Endothelial cell of umbilical vein (primary cell): ENCODE data around the gene SLC22A23. TPM values are rescaled to one million over a fixed set of nuclear protein-coding genes. Genes with fewer than 3 reads are reported as not detected.

Experiments used
- BruUV-seq: library from RNA; stranded (reverse); fragments of 400-500 nt; replicated peaks from 2 replicates; lab custom pipeline; 2021; lab: Mats Ljungman, UMichigan
- CTCF ChIA-PET: fragments of 300-600, 350-600 bp; sonication (Branson Sonifier 250); formaldehyde crosslinking; loops from one replicate; lab custom pipeline; 2021; ENCODE audit warnings: antibody characterized with exemption, inconsistent platforms; lab: Charles Lee
- POLR2A ChIA-PET: fragments of 300-600, 350-600 bp; sonication (Branson Sonifier 250); formaldehyde crosslinking; loops from one replicate; lab custom pipeline; 2021; ENCODE audit warnings: antibody characterized with exemption, inconsistent platforms; lab: Charles Lee
- DNase-seq: peaks from one replicate; pipeline ENCODE4 v3.0.0-alpha.2; 2011; ENCODE audit warnings: low read depth, low spot score
- FAIRE-seq: peaks from 2 replicates; lab custom pipeline; 2011; peaks lifted over from hg19 to GRCh38; lab: Jason Lieb, UNC
- H2AFZ ChIP-seq: 2 replicates; pipeline ENCODE4 v1.6.0; 2012; ENCODE audit warnings: low read depth, low read length, control low read depth, inconsistent platforms
- H3K27ac ChIP-seq: 2 replicates; pipeline ENCODE4 v1.5.1; 2011; ENCODE audit warnings: low read depth, mild to moderate bottlenecking, control low read depth, low read length, moderate library complexity; ENCODE audit not compliant: insufficient read depth
- H3K27me3 ChIP-seq, 2 experiments: 2 replicates each; pipeline versions ENCODE4 v1.6.0 to v1.6.1; 2011; ENCODE audit warnings: low read length in 2 of 2, mixed read lengths in 1 of 2; ENCODE audit not compliant: control insufficient read depth in 2 of 2, insufficient read depth in 2 of 2
- H3K36me3 ChIP-seq, 2 experiments: 2 replicates in 1 of 2; 3 replicates in 1 of 2; pipeline ENCODE4 v1.5.1; 2011; ENCODE audit warnings: low read length in 2 of 2, mild to moderate bottlenecking in 1 of 2, moderate library complexity in 1 of 2; ENCODE audit not compliant: control insufficient read depth in 2 of 2, insufficient read depth in 2 of 2; ENCODE audit errors: extremely low read depth in 1 of 2
- H3K4me1 ChIP-seq: 3 replicates; pipeline ENCODE4 v1.5.1; 2011; ENCODE audit warnings: mild to moderate bottlenecking, low read length; ENCODE audit not compliant: control insufficient read depth, insufficient read depth; ENCODE audit errors: extremely low read depth
- H3K4me2 ChIP-seq: 2 replicates; pipeline ENCODE4 v1.6.1; 2011; ENCODE audit warnings: low read length, control low read depth, mixed read lengths; ENCODE audit not compliant: insufficient read depth
- H3K4me3 ChIP-seq, 3 experiments: fragments of 200-600 bp in 1 of 3; sonication (generic), shearing (Covaris generic) in 1 of 3; replicated peaks in 1 of 3; 2 replicates each; pipeline ENCODE4 v1.5.1; 2011 to 2016; ENCODE audit warnings: control low read depth in 3 of 3, low read length in 3 of 3, mild to moderate bottlenecking in 2 of 3, inconsistent platforms in 1 of 3, low read depth in 1 of 3, moderate library complexity in 1 of 3; ENCODE audit not compliant: insufficient read depth in 1 of 3
- H3K79me2 ChIP-seq: 2 replicates; pipeline ENCODE4 v1.6.0; 2012; ENCODE audit warnings: low read length, inconsistent platforms; ENCODE audit not compliant: control insufficient read depth, insufficient read depth
- H3K9ac ChIP-seq: replicated peaks from 2 replicates; pipeline ENCODE3; 2011; ENCODE audit warnings: low read length, control low read depth; ENCODE audit not compliant: insufficient read depth; ENCODE audit errors: extremely low read depth
- H3K9me1 ChIP-seq: replicated peaks from 3 replicates; pipeline ENCODE4 v1.6.0; 2011; ENCODE audit warnings: mild to moderate bottlenecking, low read length; ENCODE audit not compliant: control insufficient read depth, insufficient read depth; ENCODE audit errors: extremely low read depth
- H3K9me3 ChIP-seq: replicated peaks from 2 replicates; pipeline ENCODE4 v1.5.1; 2012; ENCODE audit warnings: low read length, inconsistent platforms; ENCODE audit not compliant: control insufficient read depth, insufficient read depth
- H4K20me1 ChIP-seq: replicated peaks from 2 replicates; pipeline ENCODE3; 2011; ENCODE audit warnings: mild to moderate bottlenecking, low read length; ENCODE audit not compliant: control insufficient read depth, insufficient read depth; ENCODE audit errors: extremely low read depth
- EZH2 ChIP-seq: IDR thresholded peaks from 2 replicates; pipeline ENCODE4 v1.6.1; 2012; ENCODE audit warnings: borderline replicate concordance, low read depth, mild to moderate bottlenecking, moderate library complexity, low read length, inconsistent platforms; ENCODE audit not compliant: severe bottlenecking
- MYC ChIP-seq: IDR thresholded peaks from one replicate; pipeline ENCODE4 v1.6.1; 2011; ENCODE audit warnings: mild to moderate bottlenecking, low read depth, low read length
- POLR2A ChIP-seq: IDR thresholded peaks from 2 replicates; pipeline ENCODE4 v1.6.1; 2012; ENCODE audit warnings: low read depth, mild to moderate bottlenecking, control low read depth, low read length
- POLR2AphosphoS5 ChIP-seq: IDR thresholded peaks from 2 replicates; pipeline ENCODE4 v1.6.1; 2012; ENCODE audit warnings: low read depth, mild to moderate bottlenecking, control low read depth, low read length, moderate library complexity; ENCODE audit not compliant: insufficient read depth
- dilution Hi-C: fragments of 300-500 bp; cut with MboI; formaldehyde crosslinking; loops from one replicate; pipeline ENCODE4 v1.15.0; 2019; ENCODE audit warnings: low sequenced_read_pairs; ENCODE audit not compliant: extremely low pct_ligation_motif_present
- intact Hi-C: fragments of 100-400 bp; cut with micrococcal nuclease; formaldehyde crosslinking; loops from one replicate; pipeline ENCODE4 v1.10.0; 2022
- polyA plus RNA-seq, 4 experiments: library from polyadenylated mRNA; depleted of rRNA in 3 of 4; stranded (reverse) in 3 of 4; unstranded in 1 of 4; fragments of >200 nt; gene quantifications; 2 replicates each; pipeline versions ENCODE4 v1.2.1 to v1.2.3, GENCODE V29; 2011 to 2012; ENCODE audit warnings: missing spikeins in 1 of 4
- total RNA-seq: library from RNA; stranded (reverse); gene quantifications from 2 replicates; pipeline ENCODE4 v1.2.3, GENCODE V29; 2021
- TF ChIP-seq, protein P1 (sequence below), 2 donors: IDR thresholded peaks; 1 replicate in 1 of 2; 2 replicates in 1 of 2; pipeline ENCODE4 v1.5.1; 2011; ENCODE audit warnings: low read length in 2 of 2, mild to moderate bottlenecking in 2 of 2, moderate library complexity in 2 of 2, control low read depth in 1 of 2, inconsistent platforms in 1 of 2, low read depth in 1 of 2; ENCODE audit not compliant: insufficient read depth in 1 of 2; ENCODE audit errors: extremely low read depth in 1 of 2
- TF ChIP-seq, protein P2 (sequence below): IDR thresholded peaks from 2 replicates; pipeline ENCODE4 v1.6.1; 2011; ENCODE audit not compliant: insufficient read depth, insufficient read length

SLC22A23 gene
- total and polyA plus RNA-seq, 2 donors (not counting 3 experiments of a cell fraction or from before 2014, with no cell fraction given): 4.2 to 14.3 TPM

- FAIRE-seq: no peak
- H3K9me1 ChIP-seq: no peaks in the 10 kb centered on the region
Observed at GRCh38 chr6:3294921-3295871, 161.7 kb downstream of the SLC22A23 start.

More at GRCh38 chr6:3294921-3295871, 161.7 kb downstream of the SLC22A23 start:
- Histone ChIP-seq H3K36me3 (peaks cover 0 to 2% of the 10 kb centered on the region in 2 experiments), H3K4me3 (no peak overlapping the region), H4K20me1 (no peaks in the 10 kb centered on the region), H3K27me3 (no peaks in the 10 kb centered on the region), H3K9ac (no peak overlapping the region), H3K27ac (no peak overlapping the region), H3K79me2 (no peaks in the 10 kb centered on the region), H2AFZ (no peak overlapping the region), H3K4me2 (no peak overlapping the region), H3K9me3 (no peaks in the 10 kb centered on the region), H3K4me1 (peaks cover 6% of the 10 kb centered on the region)
- intact Hi-C loops (no loop called here), dilution Hi-C loops (loop anchor here (25.0 kb wide), 1 partner anchor 692 kb away; no protein-coding TSS in a partner anchor)
- TF ChIP-seq MYC (no peak), EZH2 (no peak), POLR2A (no peak), POLR2AphosphoS5 (no peak)
- TF ChIP-seq, protein P1, sequence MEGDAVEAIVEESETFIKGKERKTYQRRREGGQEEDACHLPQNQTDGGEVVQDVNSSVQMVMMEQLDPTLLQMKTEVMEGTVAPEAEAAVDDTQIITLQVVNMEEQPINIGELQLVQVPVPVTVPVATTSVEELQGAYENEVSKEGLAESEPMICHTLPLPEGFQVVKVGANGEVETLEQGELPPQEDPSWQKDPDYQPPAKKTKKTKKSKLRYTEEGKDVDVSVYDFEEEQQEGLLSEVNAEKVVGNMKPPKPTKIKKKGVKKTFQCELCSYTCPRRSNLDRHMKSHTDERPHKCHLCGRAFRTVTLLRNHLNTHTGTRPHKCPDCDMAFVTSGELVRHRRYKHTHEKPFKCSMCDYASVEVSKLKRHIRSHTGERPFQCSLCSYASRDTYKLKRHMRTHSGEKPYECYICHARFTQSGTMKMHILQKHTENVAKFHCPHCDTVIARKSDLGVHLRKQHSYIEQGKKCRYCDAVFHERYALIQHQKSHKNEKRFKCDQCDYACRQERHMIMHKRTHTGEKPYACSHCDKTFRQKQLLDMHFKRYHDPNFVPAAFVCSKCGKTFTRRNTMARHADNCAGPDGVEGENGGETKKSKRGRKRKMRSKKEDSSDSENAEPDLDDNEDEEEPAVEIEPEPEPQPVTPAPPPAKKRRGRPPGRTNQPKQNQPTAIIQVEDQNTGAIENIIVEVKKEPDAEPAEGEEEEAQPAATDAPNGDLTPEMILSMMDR (IDR thresholded peaks at IDR 0.05; ENCODE audit: extremely low read depth in 1 of 2, insufficient read depth in 1 of 2, low read depth in 1 of 2, low read length in 2 of 2): no peak
- TF ChIP-seq, protein P2, sequence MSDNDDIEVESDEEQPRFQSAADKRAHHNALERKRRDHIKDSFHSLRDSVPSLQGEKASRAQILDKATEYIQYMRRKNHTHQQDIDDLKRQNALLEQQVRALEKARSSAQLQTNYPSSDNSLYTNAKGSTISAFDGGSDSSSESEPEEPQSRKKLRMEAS: no peak
- DNase-seq: no peak
- CTCF ChIA-PET: interaction anchor here (1.0 to 1.6 kb wide), 4 partner anchors 14 to 683 kb away, joined by 3 to 6 read pairs (median 4); no protein-coding TSS in a partner anchor
- POLR2A ChIA-PET: no interaction called here
- BruUV-seq: no TSS peak
